Calu3 (cell line): ENCODE measurements around the gene CCDC18. TPM values are rescaled to one million over a fixed set of nuclear protein-coding genes. Genes with fewer than 3 reads are reported as not detected.

ENCODE experiments used
- BruUV-seq: library from RNA; stranded (reverse); fragments of 400-500 nt; replicated peaks from 2 replicates; lab custom pipeline; 2021; lab: Mats Ljungman, UMichigan
- CTCF ChIA-PET: fragments of 300-600 bp; sonication (Branson Sonifier 250); formaldehyde crosslinking; loops from one replicate; lab custom pipeline; 2022; ENCODE audit warnings: antibody characterized with exemption; lab: Charles Lee
- DNase-seq: peaks from one replicate; pipeline ENCODE4 v3.0.0; 2022
- H3K27ac Mint-ChIP-seq: one replicate; pipeline ENCODE4 v1.8.0; 2022; ENCODE audit warnings: mixed read lengths; ENCODE audit not compliant: unreplicated experiment
- H3K27me3 Mint-ChIP-seq: one replicate; pipeline ENCODE4 v1.8.0; 2022; ENCODE audit warnings: mixed read lengths; ENCODE audit not compliant: unreplicated experiment
- H3K36me3 Mint-ChIP-seq: one replicate; pipeline ENCODE4 v1.8.0; 2022; ENCODE audit warnings: mild to moderate bottlenecking, moderate library complexity, mixed read lengths; ENCODE audit not compliant: insufficient read depth, unreplicated experiment
- H3K4me1 Mint-ChIP-seq: one replicate; pipeline ENCODE4 v1.8.0; 2022; ENCODE audit warnings: mild to moderate bottlenecking, low read depth, mixed read lengths; ENCODE audit not compliant: unreplicated experiment
- H3K4me3 Mint-ChIP-seq: one replicate; pipeline ENCODE4 v1.8.0; 2022; ENCODE audit warnings: mild to moderate bottlenecking, low read depth, moderate library complexity, mixed read lengths; ENCODE audit not compliant: unreplicated experiment
- H3K9me3 Mint-ChIP-seq: one replicate; pipeline ENCODE4 v1.8.0; 2022; ENCODE audit warnings: low read depth, mixed read lengths; ENCODE audit not compliant: unreplicated experiment
- intact Hi-C: fragments of 100-400 bp; cut with micrococcal nuclease; formaldehyde crosslinking; loops from one replicate; pipeline ENCODE4 v1.10.0; 2022; ENCODE audit not compliant: unreplicated experiment
- total RNA-seq: library from RNA; stranded (reverse); gene quantifications from 2 replicates; pipeline ENCODE4 v1.2.3, GENCODE V29; 2022
- TF ChIP-seq, protein P1 (sequence below): fragments of 200-600 bp; IDR thresholded peaks from one replicate; pipeline ENCODE4 v1.8.0; 2022; ENCODE audit warnings: antibody characterized with exemption; ENCODE audit not compliant: unreplicated experiment

The CCDC18 gene
- total RNA-seq, 1 experiment from 2014 or later = 22.7 TPM

DNA sequence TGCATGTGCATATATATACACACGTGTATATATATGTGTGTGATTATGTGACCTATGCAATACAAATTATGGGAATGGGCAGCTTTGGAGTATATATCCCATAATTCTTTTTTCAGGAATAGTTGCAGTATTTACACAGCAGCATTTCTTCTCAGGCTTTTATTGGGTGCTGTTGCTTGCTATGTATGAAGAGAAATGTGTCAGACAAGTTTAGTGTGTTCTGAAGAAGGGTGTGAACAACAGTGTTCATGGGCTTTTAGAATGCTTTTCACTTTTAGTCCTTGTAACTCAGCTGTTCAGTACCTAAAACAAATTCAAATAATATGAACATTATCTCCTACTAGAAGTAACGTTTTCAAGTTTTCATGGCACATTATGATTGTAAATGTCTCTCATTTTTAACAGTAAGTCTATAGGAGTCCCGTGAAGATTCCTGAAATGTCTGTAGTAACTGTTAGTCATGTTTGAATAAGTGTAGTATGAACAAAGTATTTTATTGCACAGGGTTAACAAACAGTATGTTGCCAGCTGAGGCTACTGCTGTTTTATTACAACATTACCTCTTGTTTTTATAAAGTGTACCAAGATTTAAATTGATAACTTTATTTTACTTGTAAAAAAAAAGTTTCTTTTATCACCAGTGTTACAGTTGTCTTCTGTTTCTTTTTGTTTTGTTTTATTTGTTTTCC lies 42.8 kb upstream of the CCDC18 start:
- BruUV-seq = no TSS peak
- Mint-ChIP-seq H3K27ac (no peak overlapping the region), H3K4me3 (no peak overlapping the region), H3K36me3 (peaks cover 16% of the 10 kb centered on the region), H3K9me3 (no peaks in the 10 kb centered on the region), H3K27me3 (no peaks in the 10 kb centered on the region), H3K4me1 (no peaks in the 10 kb centered on the region)
- no peak for DNase-seq
- intact Hi-C loops = no loop called here
- CTCF ChIA-PET = no interaction called here
- TF ChIP-seq, protein P1, sequence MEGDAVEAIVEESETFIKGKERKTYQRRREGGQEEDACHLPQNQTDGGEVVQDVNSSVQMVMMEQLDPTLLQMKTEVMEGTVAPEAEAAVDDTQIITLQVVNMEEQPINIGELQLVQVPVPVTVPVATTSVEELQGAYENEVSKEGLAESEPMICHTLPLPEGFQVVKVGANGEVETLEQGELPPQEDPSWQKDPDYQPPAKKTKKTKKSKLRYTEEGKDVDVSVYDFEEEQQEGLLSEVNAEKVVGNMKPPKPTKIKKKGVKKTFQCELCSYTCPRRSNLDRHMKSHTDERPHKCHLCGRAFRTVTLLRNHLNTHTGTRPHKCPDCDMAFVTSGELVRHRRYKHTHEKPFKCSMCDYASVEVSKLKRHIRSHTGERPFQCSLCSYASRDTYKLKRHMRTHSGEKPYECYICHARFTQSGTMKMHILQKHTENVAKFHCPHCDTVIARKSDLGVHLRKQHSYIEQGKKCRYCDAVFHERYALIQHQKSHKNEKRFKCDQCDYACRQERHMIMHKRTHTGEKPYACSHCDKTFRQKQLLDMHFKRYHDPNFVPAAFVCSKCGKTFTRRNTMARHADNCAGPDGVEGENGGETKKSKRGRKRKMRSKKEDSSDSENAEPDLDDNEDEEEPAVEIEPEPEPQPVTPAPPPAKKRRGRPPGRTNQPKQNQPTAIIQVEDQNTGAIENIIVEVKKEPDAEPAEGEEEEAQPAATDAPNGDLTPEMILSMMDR = no peak

DNA sequence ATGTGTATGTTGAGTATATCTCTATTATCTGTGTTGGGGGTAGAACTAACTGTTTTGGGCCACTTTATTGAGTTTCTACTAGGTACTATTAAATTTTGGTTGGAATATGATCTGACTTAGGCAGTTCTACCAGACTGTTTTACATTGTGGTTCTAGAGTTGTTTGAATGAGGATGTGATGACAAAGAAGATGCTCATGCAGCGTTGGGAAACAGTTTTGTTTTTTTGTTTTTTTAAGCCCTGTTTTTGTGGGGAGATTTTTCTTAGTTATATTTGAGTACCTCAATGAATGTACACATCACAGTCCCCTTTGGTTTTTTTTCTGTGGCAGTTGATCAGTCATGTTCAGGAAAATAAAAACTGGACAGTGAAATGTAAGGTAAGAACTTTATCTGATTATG lies 40.4 kb upstream of the CCDC18 start:
- no TSS peak for BruUV-seq
- Mint-ChIP-seq H3K36me3 (peaks cover 12% of the 10 kb centered on the region), H3K4me3 (no peak overlapping the region), H3K9me3 (no peaks in the 10 kb centered on the region), H3K4me1 (no peaks in the 10 kb centered on the region), H3K27me3 (no peaks in the 10 kb centered on the region), H3K27ac (no peak overlapping the region)
- CTCF ChIA-PET = interaction anchor here (0.5 to 0.7 kb wide), 4 partner anchors 23 to 321 kb away, joined by 3 to 6 read pairs (median 3); no protein-coding TSS in a partner anchor
- DNase-seq = no peak
- TF ChIP-seq, protein P1 = no peak
- intact Hi-C loops = no loop called here

DNA sequence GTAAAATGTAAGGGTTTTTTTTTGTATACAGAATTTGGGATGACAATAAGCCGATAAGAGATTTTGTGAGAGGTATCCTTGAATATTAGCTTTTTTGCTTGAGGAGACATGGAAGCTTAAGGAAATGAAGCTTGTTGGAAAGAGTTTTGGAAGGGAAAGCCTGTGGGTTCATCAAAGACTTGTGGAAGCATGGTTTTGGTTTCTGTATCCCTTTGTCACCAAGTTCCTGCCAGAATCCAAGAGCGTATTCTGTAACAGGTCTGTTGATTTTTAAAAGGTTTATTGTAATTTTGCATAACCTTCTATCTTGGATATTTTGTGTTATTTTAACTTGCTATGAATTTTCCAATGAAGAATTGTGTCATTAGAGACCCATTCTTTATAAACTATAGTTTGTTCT lies 38.4 kb upstream of the CCDC18 start:
- CTCF ChIA-PET = no interaction called here
- intact Hi-C loops = no loop called here
- Mint-ChIP-seq H3K4me1 (no peaks in the 10 kb centered on the region), H3K27ac (no peak overlapping the region), H3K27me3 (no peaks in the 10 kb centered on the region), H3K9me3 (no peaks in the 10 kb centered on the region), H3K4me3 (no peak overlapping the region), H3K36me3 (peaks cover 3% of the 10 kb centered on the region)
- BruUV-seq = no TSS peak
- TF ChIP-seq, protein P1 = no peak
- DNase-seq = no peak

DNA sequence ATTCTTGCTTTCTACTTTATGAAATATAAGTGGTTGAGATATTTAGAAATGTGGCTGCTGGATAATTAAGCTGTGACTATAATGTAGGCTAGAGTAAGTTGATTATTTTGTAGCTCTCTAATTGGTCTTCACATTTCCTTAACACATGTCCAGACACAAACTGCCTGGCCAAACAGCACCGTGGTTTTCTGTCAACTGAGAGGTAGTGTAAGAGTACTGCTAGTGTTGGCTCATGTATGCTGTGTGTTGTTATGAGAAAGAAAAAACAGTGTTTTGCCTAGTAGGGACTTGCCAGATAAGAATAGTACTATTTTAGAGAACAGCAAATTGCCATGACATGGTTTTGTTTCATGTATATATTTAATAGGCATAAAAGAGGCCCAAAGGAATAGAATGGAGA lies 37.4 kb upstream of the CCDC18 start:
- no peak for DNase-seq
- no peaks in the 10 kb centered on the region for H3K9me3 Mint-ChIP-seq
- H3K27me3 Mint-ChIP-seq = no peaks in the 10 kb centered on the region
- TF ChIP-seq, protein P1 = no peak
- BruUV-seq = no TSS peak
- H3K4me3 Mint-ChIP-seq = no peak overlapping the region
- CTCF ChIA-PET = interaction anchor here (0.6 kb wide), 1 partner anchor 56 kb away, joined by 3 read pairs; no protein-coding TSS in a partner anchor
- intact Hi-C loops = no loop called here
- H3K27ac Mint-ChIP-seq = no peak overlapping the region
- peaks cover 10% of the 10 kb centered on the region for H3K36me3 Mint-ChIP-seq
- no peaks in the 10 kb centered on the region for H3K4me1 Mint-ChIP-seq
